Effector memory CD4-positive, alpha-beta T cell (primary cell): ENCODE data around the gene NUBP2.

Experiments used
- DNase-seq, 3 donors: peaks; one replicate each; pipeline ENCODE4 v3.0.0-alpha.2; 2020
- H3K27ac ChIP-seq: 2 replicates; pipeline ENCODE4 v1.7.0; 2013; ENCODE audit warnings: mild to moderate bottlenecking, low read length, moderate library complexity; ENCODE audit not compliant: insufficient read depth, poor library complexity, severe bottlenecking
- H3K27me3 ChIP-seq: replicated peaks from 2 replicates; pipeline ENCODE4 v1.7.0; 2013; ENCODE audit warnings: mild to moderate bottlenecking, low read length; ENCODE audit not compliant: insufficient read depth, control insufficient read depth, poor library complexity, severe bottlenecking
- H3K36me3 ChIP-seq: 2 replicates; pipeline ENCODE4 v1.7.0; 2013; ENCODE audit warnings: mild to moderate bottlenecking, low read length, moderate library complexity; ENCODE audit not compliant: control insufficient read depth, insufficient read depth
- H3K4me1 ChIP-seq: 2 replicates; pipeline ENCODE4 v1.7.0; 2013; ENCODE audit warnings: low read length, mild to moderate bottlenecking; ENCODE audit not compliant: control insufficient read depth, insufficient read depth, poor library complexity, severe bottlenecking
- H3K4me3 ChIP-seq: 2 replicates; pipeline ENCODE4 v1.7.0; 2013; ENCODE audit warnings: low read length, low read depth, mild to moderate bottlenecking; ENCODE audit not compliant: insufficient read depth, poor library complexity, severe bottlenecking
- H3K9me3 ChIP-seq: 2 replicates; pipeline ENCODE4 v1.7.0; 2013; ENCODE audit warnings: mild to moderate bottlenecking, low read length, moderate library complexity; ENCODE audit not compliant: control insufficient read depth

The NUBP2 gene

GRCh38 chr16:1808691-1809090 is 25.9 kb downstream of the NUBP2 start:
- Histone ChIP-seq H3K4me3 (no peak overlapping the region), H3K4me1 (no peaks in the 10 kb centered on the region), H3K27ac (no peak overlapping the region), H3K27me3 (no peaks in the 10 kb centered on the region), H3K36me3 (peaks cover 42% of the 10 kb centered on the region), H3K9me3 (no peaks in the 10 kb centered on the region)
- DNase-seq = no peak

- no peaks in the 10 kb centered on the region for H3K27me3 ChIP-seq
- peaks cover 44% of the 10 kb centered on the region for H3K36me3 ChIP-seq
- no peak overlapping the region for H3K27ac ChIP-seq
- no peak overlapping the region for H3K4me3 ChIP-seq
- no peaks in the 10 kb centered on the region for H3K4me1 ChIP-seq
- DNase-seq = no peak
- H3K9me3 ChIP-seq = no peaks in the 10 kb centered on the region
Measured at GRCh38 chr16:1809281-1809801, 26.6 kb downstream of the NUBP2 start.

GRCh38 chr16:1810106-1810505 is 27.3 kb downstream of the NUBP2 start:
- peaks cover 46% of the 10 kb centered on the region for H3K36me3 ChIP-seq
- no peaks in the 10 kb centered on the region for H3K27me3 ChIP-seq
- H3K27ac ChIP-seq = no peak overlapping the region
- H3K4me3 ChIP-seq = no peak overlapping the region
- DNase-seq = no peak
- H3K9me3 ChIP-seq = no peaks in the 10 kb centered on the region
- no peaks in the 10 kb centered on the region for H3K4me1 ChIP-seq

GRCh38 chr16:1810536-1810935 is 27.8 kb downstream of the NUBP2 start:
- peaks cover 50% of the 10 kb centered on the region for H3K36me3 ChIP-seq
- H3K9me3 ChIP-seq = no peaks in the 10 kb centered on the region
- H3K4me3 ChIP-seq = no peak overlapping the region
- no peak overlapping the region for H3K27ac ChIP-seq
- no peaks in the 10 kb centered on the region for H3K4me1 ChIP-seq
- H3K27me3 ChIP-seq = no peaks in the 10 kb centered on the region
- no peak for DNase-seq

GRCh38 chr16:1812732-1813163 is 30.0 kb downstream of the NUBP2 start:
- H3K27ac ChIP-seq = no peak overlapping the region
- H3K36me3 ChIP-seq = peaks cover 56% of the 10 kb centered on the region
- no peaks in the 10 kb centered on the region for H3K4me1 ChIP-seq
- no peaks in the 10 kb centered on the region for H3K27me3 ChIP-seq
- no peak overlapping the region for H3K4me3 ChIP-seq
- peak in 1 of 3 donors; percentile 15 for DNase-seq
- H3K9me3 ChIP-seq = no peaks in the 10 kb centered on the region

GRCh38 chr16:1815461-1815860 is 32.7 kb downstream of the NUBP2 start:
- Histone ChIP-seq H3K9me3 (no peaks in the 10 kb centered on the region), H3K4me3 (no peak overlapping the region), H3K36me3 (peaks cover 60% of the 10 kb centered on the region), H3K4me1 (no peaks in the 10 kb centered on the region), H3K27me3 (no peaks in the 10 kb centered on the region), H3K27ac (no peak overlapping the region)
- DNase-seq = no peak

GRCh38 chr16:1816396-1817275 is 33.9 kb downstream of the NUBP2 start:
- no peaks in the 10 kb centered on the region for H3K27me3 ChIP-seq
- peaks cover 66% of the 10 kb centered on the region for H3K36me3 ChIP-seq
- H3K4me3 ChIP-seq = no peak overlapping the region
- H3K4me1 ChIP-seq = no peaks in the 10 kb centered on the region
- no peaks in the 10 kb centered on the region for H3K9me3 ChIP-seq
- H3K27ac ChIP-seq = no peak overlapping the region
- DNase-seq = no peak

GRCh38 chr16:1817276-1817589 is 34.5 kb downstream of the NUBP2 start:
- Histone ChIP-seq H3K36me3 (peaks cover 70% of the 10 kb centered on the region), H3K27me3 (no peaks in the 10 kb centered on the region), H3K4me3 (no peak overlapping the region), H3K4me1 (peaks cover 3% of the 10 kb centered on the region), H3K9me3 (no peaks in the 10 kb centered on the region), H3K27ac (no peak overlapping the region)
- no peak for DNase-seq

GRCh38 chr16:1817716-1818115 is 35.0 kb downstream of the NUBP2 start:
- no peak for DNase-seq
- Histone ChIP-seq H3K4me1 (peaks cover 3% of the 10 kb centered on the region), H3K27ac (no peak overlapping the region), H3K36me3 (peaks cover 75% of the 10 kb centered on the region), H3K9me3 (no peaks in the 10 kb centered on the region), H3K4me3 (no peak overlapping the region), H3K27me3 (no peaks in the 10 kb centered on the region)

GRCh38 chr16:1818204-1818872 is 35.6 kb downstream of the NUBP2 start:
- Histone ChIP-seq H3K27ac (no peak overlapping the region), H3K27me3 (no peaks in the 10 kb centered on the region), H3K4me3 (no peak overlapping the region), H3K36me3 (peaks cover 78% of the 10 kb centered on the region), H3K4me1 (peaks cover 3% of the 10 kb centered on the region), H3K9me3 (no peaks in the 10 kb centered on the region)
- DNase-seq = no peak
